ENCODE data around the gene CAMKK2.
"Not testable (repeated sequence)": the region's sequence is repeated elsewhere in the genome, so short reads cannot be mapped to it uniquely, and the experiment has no call there.

CAMKK2 gene

GRCh38 chr12:121278169-121279070 lies 18.1 kb downstream of the CAMKK2 start:
- DNase-seq, result no peak

- DNase-seq, result no peak
Measured at GRCh38 chr12:121277374-121277759, 19.1 kb downstream of the CAMKK2 start.

- DNase-seq, result no peak
Measured at GRCh38 chr12:121274036-121274763, 22.3 kb downstream of the CAMKK2 start.

- DNase-seq, result no peak
Measured at GRCh38 chr12:121273364-121273896, 23.1 kb downstream of the CAMKK2 start.

- DNase-seq, result no peak
Measured at GRCh38 chr12:121267822-121268221, 28.7 kb downstream of the CAMKK2 start.

GRCh38 chr12:121264951-121265515 lies 31.5 kb downstream of the CAMKK2 start:
- DNase-seq, result no peak

- no peak for DNase-seq
Measured at GRCh38 chr12:121264135-121264534, 32.4 kb downstream of the CAMKK2 start.

GRCh38 chr12:121263206-121263935 lies 33.1 kb downstream of the CAMKK2 start:
- no peak for DNase-seq

- no peak for DNase-seq
Measured at GRCh38 chr12:121261398-121261797, 35.1 kb downstream of the CAMKK2 start.

- no peak for DNase-seq
Measured at GRCh38 chr12:121260091-121260490, 36.4 kb downstream of the CAMKK2 start.

- DNase-seq, result no peak
Measured at GRCh38 chr12:121259074-121259473, 37.4 kb downstream of the CAMKK2 start.

GRCh38 chr12:121257704-121258449 lies 38.6 kb downstream of the CAMKK2 start:
- DNase-seq, result not testable (repeated sequence)

- no peak for DNase-seq
Measured at GRCh38 chr12:121255433-121255832, 41.1 kb downstream of the CAMKK2 start.

- DNase-seq, result no peak
Measured at GRCh38 chr12:121253638-121254335, 42.7 kb downstream of the CAMKK2 start.

GRCh38 chr12:121252712-121253345 lies 43.7 kb downstream of the CAMKK2 start:
- DNase-seq, result no peak

GRCh38 chr12:121251838-121252237 lies 44.7 kb downstream of the CAMKK2 start:
- no peak for DNase-seq

GRCh38 chr12:121250359-121250758 lies 46.1 kb downstream of the CAMKK2 start:
- no peak for DNase-seq

GRCh38 chr12:121248622-121249021 lies 47.9 kb downstream of the CAMKK2 start:
- no peak for DNase-seq

GRCh38 chr12:121246893-121247557 lies 49.5 kb downstream of the CAMKK2 start:
- no peak for DNase-seq

- no peak for DNase-seq
Measured at GRCh38 chr12:121245951-121246350, 50.6 kb downstream of the CAMKK2 start.

Measured in activated effector memory CD4-positive, alpha-beta T cell treated with Interleukin-2 at 50 U/mL for 16 hours (primary cell).